Astrocyte of the cerebellum (primary cell): ENCODE measurements around the gene UGT2A1.

Experiments used
- DNase-seq: peaks from one replicate; pipeline ENCODE4 v3.0.0-alpha.2; 2011; ENCODE audit warnings: low read depth
- H3K4me3 ChIP-seq: 2 replicates; pipeline ENCODE4 v1.5.1; 2011; ENCODE audit warnings: mild to moderate bottlenecking, low read depth, low read length, moderate library complexity
- CTCF ChIP-seq: IDR thresholded peaks from 2 replicates; pipeline ENCODE4 v1.5.1; 2012; ENCODE audit warnings: low read length, low read depth, moderate library complexity, mild to moderate bottlenecking; ENCODE audit errors: missing control alignments
- in situ Hi-C: cut with HindIII; loops from 2 replicates; pipeline ENCODE4 v1.10.0; 2017; ENCODE audit warnings: low sequenced_read_pairs

UGT2A1 gene

GRCh38 chr4:69576251-69576877 lies 76.7 kb downstream of the UGT2A1 start:
- no peak overlapping the region for H3K4me3 ChIP-seq
- no peak for TF ChIP-seq CTCF
- no peak for DNase-seq
- in situ Hi-C loops = no loop called here

GRCh38 chr4:69568787-69569186 lies 84.3 kb downstream of the UGT2A1 start:
- in situ Hi-C loops = no loop called here
- DNase-seq = no peak
- TF ChIP-seq CTCF = no peak
- no peak overlapping the region for H3K4me3 ChIP-seq

- no peak for DNase-seq
- in situ Hi-C loops = no loop called here
- no peak overlapping the region for H3K4me3 ChIP-seq
- no peak for TF ChIP-seq CTCF
Measured at GRCh38 chr4:69563424-69563823, 89.6 kb downstream of the UGT2A1 start.

GRCh38 chr4:69549651-69550050 lies 103.4 kb downstream of the UGT2A1 start:
- H3K4me3 ChIP-seq = no peak overlapping the region
- in situ Hi-C loops = no loop called here
- no peak for TF ChIP-seq CTCF
- DNase-seq = no peak

- in situ Hi-C loops = no loop called here
- no peak overlapping the region for H3K4me3 ChIP-seq
- no peak for TF ChIP-seq CTCF
- DNase-seq = no peak
Measured at GRCh38 chr4:69546134-69546765, 106.8 kb downstream of the UGT2A1 start.
